AG10803 (cell line): Measurements from ENCODE around the gene MROH8.
A peak's percentile ranks its signal among the peaks of the same experiment; 100 is the strongest.

Source experiments
- DNase-seq: peaks from one replicate; pipeline ENCODE4 v3.0.0; 2010; ENCODE audit warnings: low read depth
- H3K4me3 ChIP-seq: 2 replicates; pipeline ENCODE4 v1.5.1; 2011; ENCODE audit warnings: mild to moderate bottlenecking, low read length, control low read depth
- CTCF ChIP-seq: conservative IDR thresholded peaks from 2 replicates; pipeline ENCODE4 v1.5.1; 2011; ENCODE audit warnings: mild to moderate bottlenecking, low read length, control low read depth, inconsistent platforms

Gene MROH8

GRCh38 chr20:37220731-37221130 lies 41.4 kb upstream of the MROH8 start:
- DNase-seq = peak; percentile 79
- no peak for TF ChIP-seq CTCF
- no peak overlapping the region for H3K4me3 ChIP-seq

GRCh38 chr20:37219751-37220668 lies 40.7 kb upstream of the MROH8 start:
- DNase-seq = peak; percentile 16
- no peak for TF ChIP-seq CTCF
- H3K4me3 ChIP-seq = no peak overlapping the region

DNA sequence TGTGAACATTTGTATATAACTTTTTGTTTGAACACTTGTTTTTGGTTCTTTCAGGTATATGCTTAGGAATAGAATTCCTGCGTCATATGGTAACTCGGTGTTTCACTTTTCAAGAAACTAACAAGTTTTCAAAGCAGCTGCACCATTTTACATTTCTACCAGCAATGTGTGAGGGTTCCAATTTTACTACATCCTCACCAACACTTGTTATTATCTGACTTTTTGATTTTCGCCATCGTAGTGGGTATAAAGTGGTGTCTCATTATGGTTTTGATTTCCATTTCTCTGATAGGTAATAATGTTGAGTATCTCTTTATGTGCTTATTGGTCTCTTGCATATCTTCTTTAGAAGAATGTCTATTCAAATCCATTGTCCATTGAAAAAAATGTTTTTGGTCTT lies 39.6 kb upstream of the MROH8 start:
- TF ChIP-seq CTCF = no peak
- no peak overlapping the region for H3K4me3 ChIP-seq
- no peak for DNase-seq

- no peak overlapping the region for H3K4me3 ChIP-seq
- no peak for TF ChIP-seq CTCF
Observed at GRCh38 chr20:37218441-37218840, 39.1 kb upstream of the MROH8 start.

GRCh38 chr20:37209661-37210314 lies 30.4 kb upstream of the MROH8 start:
- no peak overlapping the region for H3K4me3 ChIP-seq
- no peak for TF ChIP-seq CTCF
- no peak for DNase-seq

More at GRCh38 chr20:37218441-37218840, 39.1 kb upstream of the MROH8 start:
- DNase-seq = peak; percentile 33

DNA sequence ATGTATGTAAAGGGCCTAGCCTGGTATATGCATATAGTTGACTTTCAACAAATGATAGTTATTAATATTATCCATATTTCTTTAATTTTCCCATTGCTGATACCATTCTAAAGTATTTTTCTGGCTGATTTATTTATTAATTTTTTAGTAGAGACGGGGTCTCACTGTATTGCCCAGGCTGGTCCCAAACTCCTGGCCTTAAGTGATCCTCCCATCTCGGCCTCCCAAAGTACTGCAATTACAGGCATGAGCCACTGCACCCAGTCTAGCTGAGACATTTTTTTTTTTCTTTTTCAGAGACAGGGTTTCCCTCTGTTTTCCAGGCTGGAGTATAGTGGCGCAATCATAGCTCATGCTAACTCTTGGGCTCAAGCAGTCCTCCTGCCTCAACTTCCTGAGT lies 29.8 kb upstream of the MROH8 start:
- TF ChIP-seq CTCF = no peak
- no peak for DNase-seq
- no peak overlapping the region for H3K4me3 ChIP-seq

DNA sequence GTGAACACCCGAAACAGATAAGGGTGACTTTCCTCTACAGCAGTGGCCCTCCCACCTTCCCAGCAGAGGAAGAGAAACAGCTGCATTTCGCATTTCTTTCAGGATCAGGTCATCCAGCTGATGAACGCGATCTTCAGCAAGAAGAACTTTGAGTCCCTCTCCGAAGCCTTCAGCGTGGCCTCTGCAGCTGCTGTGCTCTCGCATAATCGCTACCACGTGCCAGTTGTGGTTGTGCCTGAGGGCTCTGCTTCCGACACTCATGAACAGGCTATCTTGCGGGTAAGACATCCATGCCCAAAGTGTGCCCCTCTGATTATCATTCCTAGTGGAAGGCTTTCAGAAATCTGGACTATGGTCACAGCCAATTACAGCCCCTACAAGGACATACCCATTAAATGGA lies 27.8 kb upstream of the MROH8 start:
- TF ChIP-seq CTCF = no peak
- H3K4me3 ChIP-seq = no peak overlapping the region
- DNase-seq = no peak
